ENCODE results near the gene HLA-DQA2. TPM values are rescaled to one million over a fixed set of nuclear protein-coding genes. Genes with fewer than 3 reads are reported as not detected.

The HLA-DQA2 gene
- total RNA-seq, 1 experiment from 2014 or later = not detected

GRCh38 chr6:32764048-32764447 is 22.9 kb downstream of the HLA-DQA2 start:
- ChIA-PET POLR2A (no interaction called here), CTCF (no interaction called here)
- no peak for TF ChIP-seq CTCF (IDR thresholded peaks at IDR 0.05; ENCODE audit: insufficient read depth in 1 of 2, low read depth in 1 of 2, low read length in 1 of 2, severe bottlenecking in 1 of 2, unreplicated experiment in 1 of 2)
- Mint-ChIP-seq H3K4me1 (ENCODE audit: low read depth, unreplicated experiment) (no peaks in the 10 kb centered on the region), H3K36me3 (ENCODE audit: insufficient read depth, unreplicated experiment) (no peaks in the 10 kb centered on the region), H3K4me3 (ENCODE audit: unreplicated experiment) (no peak overlapping the region), H3K9me3 (ENCODE audit: unreplicated experiment) (no peaks in the 10 kb centered on the region), H3K27ac (ENCODE audit: unreplicated experiment) (no peak overlapping the region), H3K27me3 (ENCODE audit: insufficient read depth, unreplicated experiment) (peaks cover 14% of the 10 kb centered on the region)
- no peaks in the 10 kb centered on the region for H3K36me3 ChIP-seq (ENCODE audit: control insufficient read depth, insufficient read depth, low read length)
- no peaks in the 10 kb centered on the region; the same call in 1 of the 2 replicates for H3K27me3 ChIP-seq (replicated peaks; ENCODE audit: control insufficient read depth, insufficient read depth, low read length)
- H3K4me1 ChIP-seq = no peaks in the 10 kb centered on the region
- DNase-seq = no peak
- BruUV-seq (replicated peaks) = no TSS peak
- intact Hi-C loops (cut with micrococcal nuclease; ENCODE audit: unreplicated experiment) = no loop called here
- no peak overlapping the region for H3K4me3 ChIP-seq (ENCODE audit: low read depth, low read length)
- H3K9me3 ChIP-seq = no peaks in the 10 kb centered on the region

GRCh38 chr6:32772656-32773055 is 31.5 kb downstream of the HLA-DQA2 start:
- Mint-ChIP-seq H3K36me3 (ENCODE audit: insufficient read depth, unreplicated experiment) (no peaks in the 10 kb centered on the region), H3K27ac (ENCODE audit: unreplicated experiment) (no peak overlapping the region), H3K4me3 (ENCODE audit: unreplicated experiment) (no peak overlapping the region), H3K27me3 (ENCODE audit: insufficient read depth, unreplicated experiment) (peaks cover 17% of the 10 kb centered on the region), H3K9me3 (ENCODE audit: unreplicated experiment) (no peaks in the 10 kb centered on the region), H3K4me1 (ENCODE audit: low read depth, unreplicated experiment) (peaks cover 6% of the 10 kb centered on the region)
- Histone ChIP-seq H3K36me3 (ENCODE audit: control insufficient read depth, insufficient read depth, low read length) (no peaks in the 10 kb centered on the region), H3K9me3 (no peaks in the 10 kb centered on the region), H3K27me3 (replicated peaks; ENCODE audit: control insufficient read depth, insufficient read depth, low read length) (no peaks in the 10 kb centered on the region; the same call in 1 of the 2 replicates), H3K4me1 (peaks cover 5% of the 10 kb centered on the region; the same call in 1 of the 2 replicates), H3K4me3 (ENCODE audit: low read depth, low read length) (no peak overlapping the region)
- TF ChIP-seq CTCF (IDR thresholded peaks at IDR 0.05; ENCODE audit: insufficient read depth in 1 of 2, low read depth in 1 of 2, low read length in 1 of 2, severe bottlenecking in 1 of 2, unreplicated experiment in 1 of 2) = no peak
- BruUV-seq (replicated peaks) = no TSS peak
- no peak for DNase-seq
- intact Hi-C loops (cut with micrococcal nuclease; ENCODE audit: unreplicated experiment) = no loop called here
- ChIA-PET CTCF (no interaction called here), POLR2A (no interaction called here)

- Mint-ChIP-seq H3K9me3 (ENCODE audit: unreplicated experiment) (no peaks in the 10 kb centered on the region), H3K27ac (ENCODE audit: unreplicated experiment) (no peak overlapping the region), H3K4me1 (ENCODE audit: low read depth, unreplicated experiment) (peaks cover 6% of the 10 kb centered on the region), H3K36me3 (ENCODE audit: insufficient read depth, unreplicated experiment) (no peaks in the 10 kb centered on the region), H3K4me3 (ENCODE audit: unreplicated experiment) (no peak overlapping the region), H3K27me3 (ENCODE audit: insufficient read depth, unreplicated experiment) (peaks cover 13% of the 10 kb centered on the region)
- Histone ChIP-seq H3K9me3 (no peaks in the 10 kb centered on the region), H3K4me1 (peaks cover 5% of the 10 kb centered on the region; the same call in 1 of the 2 replicates), H3K27me3 (replicated peaks; ENCODE audit: control insufficient read depth, insufficient read depth, low read length) (no peaks in the 10 kb centered on the region; the same call in 1 of the 2 replicates), H3K36me3 (ENCODE audit: control insufficient read depth, insufficient read depth, low read length) (no peaks in the 10 kb centered on the region), H3K4me3 (ENCODE audit: low read depth, low read length) (no peak overlapping the region)
- intact Hi-C loops (cut with micrococcal nuclease; ENCODE audit: unreplicated experiment) = no loop called here
- no TSS peak for BruUV-seq (replicated peaks)
- no peak for DNase-seq
- no peak for TF ChIP-seq CTCF (IDR thresholded peaks at IDR 0.05; ENCODE audit: insufficient read depth in 1 of 2, low read depth in 1 of 2, low read length in 1 of 2, severe bottlenecking in 1 of 2, unreplicated experiment in 1 of 2)
- ChIA-PET POLR2A (no interaction called here), CTCF (no interaction called here)
Observed at GRCh38 chr6:32774426-32774825, 33.2 kb downstream of the HLA-DQA2 start.
